ENCODE results near the gene DENND1B. TPM values are rescaled to one million over a fixed set of nuclear protein-coding genes. Genes with fewer than 3 reads are reported as not detected.
A peak's percentile ranks its signal among the peaks of the same experiment; 100 is the strongest.

The DENND1B gene
- total and polyA plus RNA-seq, 2 of the 13 experiments (the other 11 are each of a cell fraction or from before 2014, with no cell fraction given): 2.6 to 5.7 TPM

- Histone ChIP-seq H2AFZ (ENCODE audit: low read length) (no peak overlapping the region), H3K9me3 (ENCODE audit: low read length) (no peaks in the 10 kb centered on the region), H3K9ac (ENCODE audit: insufficient read depth, low read depth, low read length) (no peak overlapping the region), H3K79me2 (ENCODE audit: insufficient read depth, low read length) (no peaks in the 10 kb centered on the region), H3K4me3 (replicated peaks in 1 of 3; ENCODE audit: insufficient read depth in 1 of 3, low read depth in 2 of 3, low read length in 3 of 3) (no peak overlapping the region), H4K20me1 (ENCODE audit: insufficient read depth, low read length) (no peaks in the 10 kb centered on the region), H3K27ac (ENCODE audit: extremely low read length, insufficient read depth, low read length) (no peak overlapping the region), H3K27me3 (ENCODE audit: control insufficient read depth in 1 of 2, insufficient read depth in 2 of 2, low read length in 2 of 2) (no peaks in the 10 kb centered on the region), H3K36me3 (replicated peaks in 1 of 2; ENCODE audit: control insufficient read depth in 1 of 2, insufficient read depth in 2 of 2, low read length in 2 of 2) (no peaks in the 10 kb centered on the region), H3K4me1 (ENCODE audit: insufficient read depth, low read length) (peaks cover 36% of the 10 kb centered on the region), H3K4me2 (ENCODE audit: low read depth, low read length) (peak overlapping the region; percentile 59)
- ATAC-seq (peak; percentile 69), DNase-seq (ENCODE audit: low spot score) (no peak), FAIRE-seq (no peak)
- intact Hi-C loops (cut with micrococcal nuclease; ENCODE audit: unreplicated experiment): no loop called here
- TF ChIP-seq FOXO1 (CRISPR knock-in tag; IDR thresholded peaks at IDR 0.05) (no peak), ZNF761 (CRISPR knock-in tag; conservative IDR thresholded peaks at IDR 0.05) (no peak), SALL1 (CRISPR knock-in tag; IDR thresholded peaks at IDR 0.05) (peak; percentile 28; the same call in 1 of the 2 replicates), CSRNP2 (CRISPR knock-in tag; conservative IDR thresholded peaks at IDR 0.05; ENCODE audit: low read depth) (no peak), ATF3 (CRISPR knock-in tag; IDR thresholded peaks at IDR 0.05) (no peak), ZKSCAN5 (CRISPR knock-in tag; IDR thresholded peaks at IDR 0.05) (no peak), NR1H2 (CRISPR knock-in tag; IDR thresholded peaks at IDR 0.05; ENCODE audit: borderline replicate concordance, low read depth) (no peak)
- TF ChIP-seq, protein P1, sequence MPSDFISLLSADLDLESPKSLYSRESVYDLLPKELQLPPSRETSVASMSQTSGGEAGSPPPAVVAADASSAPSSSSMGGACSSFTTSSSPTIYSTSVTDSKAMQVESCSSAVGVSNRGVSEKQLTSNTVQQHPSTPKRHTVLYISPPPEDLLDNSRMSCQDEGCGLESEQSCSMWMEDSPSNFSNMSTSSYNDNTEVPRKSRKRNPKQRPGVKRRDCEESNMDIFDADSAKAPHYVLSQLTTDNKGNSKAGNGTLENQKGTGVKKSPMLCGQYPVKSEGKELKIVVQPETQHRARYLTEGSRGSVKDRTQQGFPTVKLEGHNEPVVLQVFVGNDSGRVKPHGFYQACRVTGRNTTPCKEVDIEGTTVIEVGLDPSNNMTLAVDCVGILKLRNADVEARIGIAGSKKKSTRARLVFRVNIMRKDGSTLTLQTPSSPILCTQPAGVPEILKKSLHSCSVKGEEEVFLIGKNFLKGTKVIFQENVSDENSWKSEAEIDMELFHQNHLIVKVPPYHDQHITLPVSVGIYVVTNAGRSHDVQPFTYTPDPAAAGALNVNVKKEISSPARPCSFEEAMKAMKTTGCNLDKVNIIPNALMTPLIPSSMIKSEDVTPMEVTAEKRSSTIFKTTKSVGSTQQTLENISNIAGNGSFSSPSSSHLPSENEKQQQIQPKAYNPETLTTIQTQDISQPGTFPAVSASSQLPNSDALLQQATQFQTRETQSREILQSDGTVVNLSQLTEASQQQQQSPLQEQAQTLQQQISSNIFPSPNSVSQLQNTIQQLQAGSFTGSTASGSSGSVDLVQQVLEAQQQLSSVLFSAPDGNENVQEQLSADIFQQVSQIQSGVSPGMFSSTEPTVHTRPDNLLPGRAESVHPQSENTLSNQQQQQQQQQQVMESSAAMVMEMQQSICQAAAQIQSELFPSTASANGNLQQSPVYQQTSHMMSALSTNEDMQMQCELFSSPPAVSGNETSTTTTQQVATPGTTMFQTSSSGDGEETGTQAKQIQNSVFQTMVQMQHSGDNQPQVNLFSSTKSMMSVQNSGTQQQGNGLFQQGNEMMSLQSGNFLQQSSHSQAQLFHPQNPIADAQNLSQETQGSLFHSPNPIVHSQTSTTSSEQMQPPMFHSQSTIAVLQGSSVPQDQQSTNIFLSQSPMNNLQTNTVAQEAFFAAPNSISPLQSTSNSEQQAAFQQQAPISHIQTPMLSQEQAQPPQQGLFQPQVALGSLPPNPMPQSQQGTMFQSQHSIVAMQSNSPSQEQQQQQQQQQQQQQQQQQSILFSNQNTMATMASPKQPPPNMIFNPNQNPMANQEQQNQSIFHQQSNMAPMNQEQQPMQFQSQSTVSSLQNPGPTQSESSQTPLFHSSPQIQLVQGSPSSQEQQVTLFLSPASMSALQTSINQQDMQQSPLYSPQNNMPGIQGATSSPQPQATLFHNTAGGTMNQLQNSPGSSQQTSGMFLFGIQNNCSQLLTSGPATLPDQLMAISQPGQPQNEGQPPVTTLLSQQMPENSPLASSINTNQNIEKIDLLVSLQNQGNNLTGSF (CRISPR knock-in tag; IDR thresholded peaks at IDR 0.05): no peak
- no TSS peak for BruUV-seq (replicated peaks)
- ChIA-PET POLR2A (interaction anchor here (1.1 kb wide), 1 partner anchor 94 kb away, joined by 3 read pairs; the partner anchor contains the start of gene C1orf53), CTCF (ENCODE audit: low intra/inter-chr PET ratio, low total read pairs) (no interaction called here)
- in situ Hi-C loops (cut with HindIII; ENCODE audit: extremely low pct_ligation_motif_present, low pct_unique_long_range_greater_than_20kb): no loop called here
- 0% methylated on average over 3 of the region's 3 CpGs for WGBS (ENCODE audit: low lambda C conversion rate)
These were observed 33.6 kb upstream of the DENND1B start for GRCh38 chr1:197808880-197809279.
